GM12878 (cell line): Measurements from ENCODE around the gene ACVR1B.

Source experiments
- CREM ChIP-seq: IDR thresholded peaks from 2 replicates; pipeline ENCODE4 v1.6.1; 2014; ENCODE audit warnings: antibody characterized with exemption, low read depth
- RFX5 ChIP-seq: IDR thresholded peaks from 2 replicates; pipeline ENCODE4 v1.6.1; 2011; ENCODE audit warnings: low read depth, low read length, improper control_type of control experiment
- SUZ12 ChIP-seq: fragments of 200-600 bp; sonication (generic); IDR thresholded peaks from one replicate; pipeline ENCODE4 v1.6.1; 2018; ENCODE audit warnings: antibody characterized with exemption, mild to moderate bottlenecking; ENCODE audit not compliant: unreplicated experiment
- TF ChIP-seq, protein P1 (sequence below), 3 experiments: IDR thresholded peaks in 2 of 3; conservative IDR thresholded peaks in 1 of 3; 2 replicates each; pipeline ENCODE4 v1.5.1; 2011; ENCODE audit warnings: low read depth in 3 of 3, low read length in 3 of 3, mild to moderate bottlenecking in 3 of 3, control low read depth in 2 of 3, moderate library complexity in 2 of 3, inconsistent platforms in 1 of 3, mixed read lengths in 1 of 3; ENCODE audit not compliant: control insufficient read depth in 2 of 3, insufficient read depth in 1 of 3; ENCODE audit errors: extremely low read depth in 1 of 3

DNA sequence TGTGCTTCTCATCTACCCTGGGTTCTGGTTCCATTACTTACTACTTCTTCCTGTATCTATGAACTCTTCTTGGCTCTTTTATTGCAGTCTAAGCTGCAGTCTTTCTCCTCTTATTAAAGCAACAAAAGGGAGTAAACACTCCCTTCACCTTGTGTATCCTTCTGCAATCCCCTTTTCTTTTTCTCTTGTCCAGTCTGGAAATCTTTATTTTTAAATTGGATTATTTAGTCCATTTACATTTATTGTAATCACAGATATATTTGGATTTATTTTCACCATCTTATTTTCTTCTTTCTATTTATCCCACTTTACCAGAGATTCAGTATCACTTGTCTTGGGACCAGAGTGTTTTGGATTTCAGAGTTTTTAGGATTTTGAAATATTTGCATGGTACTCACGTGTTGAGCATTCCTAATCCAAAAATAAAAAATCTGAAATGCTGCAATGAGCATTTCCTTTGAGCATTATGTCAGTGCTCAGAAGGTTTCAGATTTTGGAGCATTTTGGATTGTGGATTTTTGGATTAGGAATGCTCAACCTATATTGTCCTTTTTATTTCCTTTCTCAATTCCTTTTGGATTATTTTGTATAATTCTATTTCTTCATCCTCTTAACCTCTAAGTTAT, 6.8 kb upstream of the ACVR1B start:
- TF ChIP-seq RFX5 (no peak), SUZ12 (no peak), CREM (no peak)
- TF ChIP-seq, protein P1, sequence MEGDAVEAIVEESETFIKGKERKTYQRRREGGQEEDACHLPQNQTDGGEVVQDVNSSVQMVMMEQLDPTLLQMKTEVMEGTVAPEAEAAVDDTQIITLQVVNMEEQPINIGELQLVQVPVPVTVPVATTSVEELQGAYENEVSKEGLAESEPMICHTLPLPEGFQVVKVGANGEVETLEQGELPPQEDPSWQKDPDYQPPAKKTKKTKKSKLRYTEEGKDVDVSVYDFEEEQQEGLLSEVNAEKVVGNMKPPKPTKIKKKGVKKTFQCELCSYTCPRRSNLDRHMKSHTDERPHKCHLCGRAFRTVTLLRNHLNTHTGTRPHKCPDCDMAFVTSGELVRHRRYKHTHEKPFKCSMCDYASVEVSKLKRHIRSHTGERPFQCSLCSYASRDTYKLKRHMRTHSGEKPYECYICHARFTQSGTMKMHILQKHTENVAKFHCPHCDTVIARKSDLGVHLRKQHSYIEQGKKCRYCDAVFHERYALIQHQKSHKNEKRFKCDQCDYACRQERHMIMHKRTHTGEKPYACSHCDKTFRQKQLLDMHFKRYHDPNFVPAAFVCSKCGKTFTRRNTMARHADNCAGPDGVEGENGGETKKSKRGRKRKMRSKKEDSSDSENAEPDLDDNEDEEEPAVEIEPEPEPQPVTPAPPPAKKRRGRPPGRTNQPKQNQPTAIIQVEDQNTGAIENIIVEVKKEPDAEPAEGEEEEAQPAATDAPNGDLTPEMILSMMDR (IDR thresholded peaks at IDR 0.05 in 2 of 3, conservative IDR thresholded peaks at IDR 0.05 in 1 of 3; ENCODE audit: control insufficient read depth in 2 of 3, extremely low read depth in 1 of 3, insufficient read depth in 1 of 3, low read depth in 3 of 3, low read length in 3 of 3): no peak
